C4-2B (cell line): ENCODE measurements around the gene VAMP2.

Experiments
- H3K27ac ChIP-seq: fragments of 450-650 bp; 2 replicates; pipeline ENCODE4 v1.5.1; 2017
- ZFX ChIP-seq: fragments of 450-650 bp; IDR thresholded peaks from 2 replicates; pipeline ENCODE4 v1.6.1; 2017
- TF ChIP-seq, protein P1 (sequence below): fragments of 450-650 bp; conservative IDR thresholded peaks from 2 replicates; pipeline ENCODE4 v1.5.1; 2017; ENCODE audit warnings: mild to moderate bottlenecking

Gene VAMP2

DNA sequence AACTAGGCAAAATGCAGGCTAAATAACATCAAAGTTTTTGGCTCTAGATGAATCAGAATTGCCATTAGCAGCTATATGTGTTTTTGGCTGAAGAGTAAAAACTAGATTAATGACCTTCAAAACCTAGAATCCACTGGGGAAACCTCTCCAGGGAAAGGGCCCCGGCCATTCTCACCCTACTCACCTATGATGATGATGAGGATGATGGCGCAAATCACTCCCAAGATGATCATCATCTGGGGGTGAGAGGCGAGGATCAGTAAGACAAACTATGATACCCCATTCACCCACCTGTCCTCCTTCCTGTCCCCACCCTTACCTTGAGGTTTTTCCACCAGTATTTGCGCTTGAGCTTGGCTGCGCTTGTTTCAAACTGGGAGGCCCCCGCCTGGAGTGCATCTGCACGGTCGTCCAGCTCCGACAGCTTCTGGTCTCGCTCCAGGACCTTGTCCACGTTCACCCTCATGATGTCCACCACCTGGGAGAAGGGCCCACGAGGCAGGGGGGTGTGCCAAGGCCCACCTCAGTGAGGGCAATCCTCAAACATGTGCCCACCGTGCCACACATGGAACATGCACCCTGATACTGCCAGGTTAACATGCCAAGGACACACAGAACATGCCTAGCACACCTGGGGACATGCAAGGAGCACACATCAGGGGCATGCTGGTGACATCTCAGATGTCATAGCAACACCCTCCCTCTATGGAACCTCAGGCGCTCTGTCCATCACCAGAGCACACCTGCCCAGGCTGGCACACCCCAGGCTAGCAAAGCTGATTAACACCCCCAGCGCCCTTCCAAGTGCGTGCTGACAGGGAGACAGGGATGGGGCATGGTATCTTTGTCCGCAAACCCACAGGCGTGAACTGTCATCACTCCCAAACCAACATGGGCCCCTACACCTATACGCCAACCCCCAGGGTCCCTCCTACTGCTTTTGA lies 1.2 kb downstream of the VAMP2 start:
- H3K27ac ChIP-seq = peak overlapping the region; percentile 99
- TF ChIP-seq ZFX = no peak

DNA sequence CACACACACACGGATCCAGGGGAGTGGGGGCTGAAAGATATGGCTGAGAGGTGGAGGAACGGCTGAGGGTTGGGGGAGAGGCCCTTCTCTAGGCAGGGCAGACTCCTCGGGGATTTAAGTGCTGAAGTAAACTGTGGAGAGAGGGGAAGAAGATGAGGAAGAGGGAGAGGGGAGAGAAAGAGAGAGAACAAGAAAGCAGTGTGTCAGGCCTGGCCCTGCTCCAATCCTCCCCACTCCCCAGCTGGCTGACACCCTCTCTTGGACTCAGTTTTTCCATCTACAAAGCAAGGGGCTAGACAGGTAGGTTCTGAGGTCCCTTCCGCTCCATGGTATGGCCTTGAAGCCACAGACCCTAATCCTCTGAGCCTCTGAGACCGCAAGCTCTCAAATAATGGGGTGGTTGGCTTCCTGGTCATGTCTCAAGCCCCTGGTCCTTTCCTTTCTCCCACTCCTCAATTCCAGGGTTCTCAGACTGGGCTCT lies 2.0 kb downstream of the VAMP2 start:
- H3K27ac ChIP-seq = no peak overlapping the region
- no peak for TF ChIP-seq ZFX
- TF ChIP-seq, protein P1, sequence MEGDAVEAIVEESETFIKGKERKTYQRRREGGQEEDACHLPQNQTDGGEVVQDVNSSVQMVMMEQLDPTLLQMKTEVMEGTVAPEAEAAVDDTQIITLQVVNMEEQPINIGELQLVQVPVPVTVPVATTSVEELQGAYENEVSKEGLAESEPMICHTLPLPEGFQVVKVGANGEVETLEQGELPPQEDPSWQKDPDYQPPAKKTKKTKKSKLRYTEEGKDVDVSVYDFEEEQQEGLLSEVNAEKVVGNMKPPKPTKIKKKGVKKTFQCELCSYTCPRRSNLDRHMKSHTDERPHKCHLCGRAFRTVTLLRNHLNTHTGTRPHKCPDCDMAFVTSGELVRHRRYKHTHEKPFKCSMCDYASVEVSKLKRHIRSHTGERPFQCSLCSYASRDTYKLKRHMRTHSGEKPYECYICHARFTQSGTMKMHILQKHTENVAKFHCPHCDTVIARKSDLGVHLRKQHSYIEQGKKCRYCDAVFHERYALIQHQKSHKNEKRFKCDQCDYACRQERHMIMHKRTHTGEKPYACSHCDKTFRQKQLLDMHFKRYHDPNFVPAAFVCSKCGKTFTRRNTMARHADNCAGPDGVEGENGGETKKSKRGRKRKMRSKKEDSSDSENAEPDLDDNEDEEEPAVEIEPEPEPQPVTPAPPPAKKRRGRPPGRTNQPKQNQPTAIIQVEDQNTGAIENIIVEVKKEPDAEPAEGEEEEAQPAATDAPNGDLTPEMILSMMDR = no peak

DNA sequence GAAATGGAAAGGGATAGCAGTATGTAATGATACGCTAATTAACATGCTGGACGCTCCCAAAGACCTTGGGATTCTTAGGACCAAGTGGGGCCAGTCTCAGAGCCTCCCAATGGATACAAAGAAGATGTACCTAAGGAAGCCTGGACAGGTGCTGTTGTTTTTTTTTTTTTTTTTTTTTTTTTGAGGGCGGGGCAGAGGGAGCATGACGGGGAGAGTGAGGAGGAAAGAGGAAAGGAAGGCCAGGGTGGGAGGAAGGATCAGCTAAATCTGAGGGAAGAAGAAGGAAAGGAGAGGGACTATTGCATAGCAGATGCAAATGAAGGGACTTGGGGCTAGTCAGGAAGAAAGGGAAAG lies 2.5 kb downstream of the VAMP2 start:
- H3K27ac ChIP-seq = no peak overlapping the region
- TF ChIP-seq, protein P1 = no peak
- TF ChIP-seq ZFX = no peak

DNA sequence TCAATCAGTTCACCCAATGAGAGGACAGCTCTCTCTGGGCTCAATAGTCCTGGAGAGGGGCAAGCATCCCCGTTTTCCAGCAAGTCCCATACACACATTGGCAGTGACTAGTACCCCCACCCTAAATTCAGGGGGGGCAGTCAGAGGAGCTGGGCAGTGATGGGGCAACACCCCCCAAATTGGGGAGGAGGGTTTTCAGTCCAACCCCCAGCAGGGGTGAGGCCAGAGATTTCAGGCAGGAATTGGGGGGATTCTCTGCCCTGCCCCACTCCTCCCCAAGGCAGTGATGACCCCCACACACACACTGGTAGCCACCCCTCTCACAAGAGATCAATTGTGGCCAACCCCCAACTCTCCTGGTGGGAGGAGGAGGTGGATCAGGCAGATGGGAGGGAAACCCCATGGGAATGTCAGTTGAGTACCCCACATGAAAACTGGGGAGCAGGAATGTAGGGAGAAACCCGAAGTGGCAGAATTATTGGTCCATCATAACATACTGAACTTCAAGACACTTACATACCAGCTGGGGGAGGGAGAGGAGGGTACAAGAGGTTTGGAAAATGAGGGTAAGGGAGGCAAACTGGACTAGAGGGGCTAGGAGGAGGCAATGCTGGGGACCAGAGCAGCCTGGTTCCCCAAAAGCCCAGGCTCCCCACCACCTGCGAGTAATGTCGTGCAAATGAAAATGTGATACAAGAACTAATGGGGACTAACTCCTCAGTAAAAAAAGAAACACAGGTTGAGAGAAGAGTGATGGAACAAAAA lies 3.1 kb downstream of the VAMP2 start:
- TF ChIP-seq ZFX = no peak
- TF ChIP-seq, protein P1 = no peak

DNA sequence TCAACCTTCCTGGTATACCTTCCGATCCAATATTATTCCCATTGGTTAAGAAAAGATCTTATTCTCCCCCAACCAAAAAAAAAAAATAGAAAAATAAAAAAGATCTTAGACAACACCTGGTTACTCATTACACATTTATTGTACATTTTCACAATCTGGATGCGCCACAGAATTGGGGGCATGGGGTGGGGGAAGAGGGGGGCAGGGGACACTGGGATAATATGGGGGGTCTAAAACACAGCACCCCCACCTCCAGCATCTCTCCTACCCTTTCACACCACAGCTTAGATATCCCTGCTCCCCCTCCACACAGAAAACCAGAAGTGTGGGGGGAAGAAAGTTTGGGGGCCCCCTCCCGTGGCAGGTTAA lies 3.7 kb downstream of the VAMP2 start:
- TF ChIP-seq, protein P1 = no peak; the same call in 1 of the 2 replicates
- no peak for TF ChIP-seq ZFX
- no peak overlapping the region; the same call in 1 of the 2 replicates for H3K27ac ChIP-seq

More for the DNA sequence above, 3.1 kb downstream of the VAMP2 start:
- H3K27ac ChIP-seq = 0 out of 2 replicates have a peak overlapping the region, but pooled peaks have one; percentile 1

DNA sequence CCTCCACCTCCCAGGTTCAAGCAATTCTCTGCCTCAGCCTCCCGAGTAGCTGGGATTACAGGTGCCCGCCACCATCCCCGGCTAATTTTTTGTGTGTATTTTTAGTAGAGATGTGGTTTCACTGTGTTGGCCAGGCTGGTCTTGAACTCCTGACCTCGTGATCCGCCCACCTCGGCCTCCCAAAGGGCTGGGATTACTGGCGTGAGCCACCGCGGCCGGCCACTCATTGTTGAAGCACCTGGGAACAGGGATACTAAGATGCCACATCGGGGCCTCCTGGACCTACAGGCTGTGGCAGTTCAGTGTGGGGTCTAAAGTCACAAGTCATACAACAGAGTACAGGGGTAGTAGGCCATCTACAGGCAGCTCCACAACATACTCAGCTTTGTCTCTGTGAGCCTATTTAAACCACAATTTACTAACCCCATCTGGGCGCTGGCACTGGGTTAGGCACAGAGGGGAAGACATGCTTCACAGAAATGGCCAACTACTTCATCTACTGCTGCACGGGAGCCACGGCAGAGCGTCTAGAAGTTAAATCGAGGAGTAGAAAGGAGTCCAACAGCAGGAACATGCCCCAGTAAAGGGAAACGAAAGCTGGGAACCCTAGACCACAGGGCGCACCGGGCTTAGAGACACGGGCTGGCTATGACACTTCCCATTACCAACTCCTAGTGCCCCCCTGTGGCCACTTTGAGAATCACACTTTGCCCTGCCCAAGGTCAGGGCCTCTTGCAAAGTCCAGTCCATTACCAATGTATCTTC lies 4.3 kb downstream of the VAMP2 start:
- peak overlapping the region; percentile 21 for H3K27ac ChIP-seq
- TF ChIP-seq ZFX = no peak
- TF ChIP-seq, protein P1 = peak; percentile 93

DNA sequence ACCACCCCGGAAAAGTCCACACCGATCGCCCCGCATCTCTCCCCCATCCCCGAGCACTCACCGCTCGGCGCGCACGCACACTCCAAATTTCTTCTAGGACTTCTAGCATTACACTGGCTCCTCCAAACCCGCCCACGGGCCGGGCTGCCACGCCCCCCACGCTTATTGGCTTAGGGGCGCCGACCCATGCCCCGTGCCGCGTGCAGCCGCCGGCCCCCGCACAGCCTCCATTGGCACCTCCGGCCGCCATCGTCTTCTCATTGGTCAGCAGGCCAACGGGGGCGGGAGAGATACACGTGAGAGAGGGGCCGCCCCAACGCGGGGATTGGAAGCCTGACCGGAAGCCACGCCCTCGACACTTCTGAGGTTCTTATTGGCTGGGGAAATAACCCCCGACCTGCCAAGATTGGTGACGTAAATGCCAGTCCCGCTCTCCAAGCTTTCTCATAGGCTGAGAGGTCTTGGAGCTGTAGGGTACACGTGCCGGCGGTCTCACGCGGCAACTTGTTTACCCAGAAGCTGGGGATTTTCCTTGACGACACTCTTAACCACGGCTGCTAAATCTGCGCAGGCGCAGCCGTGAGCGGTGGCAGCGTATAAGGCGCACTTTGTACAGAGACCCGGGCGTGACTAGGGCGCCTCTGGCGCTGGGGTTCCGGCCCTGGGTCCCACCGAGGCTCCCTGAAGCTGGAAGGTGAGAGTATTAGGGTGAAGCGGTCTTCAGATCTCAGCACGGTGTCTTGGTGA lies 6.3 kb downstream of the VAMP2 start:
- TF ChIP-seq, protein P1 = no peak
- TF ChIP-seq ZFX = no peak
- peak overlapping the region; percentile 76 for H3K27ac ChIP-seq
